ENCODE results near the gene TRAF4.

GRCh38 chr17:28763137-28763799 lies 19.5 kb downstream of the TRAF4 start:
- TF ChIP-seq CTCF (IDR thresholded peaks at IDR 0.05; ENCODE audit: low read length): no peak
- no peak for TF ChIP-seq EZH2 (IDR thresholded peaks at IDR 0.05; ENCODE audit: borderline replicate concordance, low read length)

All from OCI-LY1 (cell line).